Hepatocyte (in vitro differentiated cells): Measurements from ENCODE around the gene CCDC174.

Experiments used
- EZH2 ChIP-seq: fragments of 200-600 bp; sonication (generic); IDR thresholded peaks from 2 replicates; pipeline ENCODE4 v1.6.1; 2016; ENCODE audit warnings: antibody characterized with exemption, mild to moderate bottlenecking, borderline replicate concordance
- TF ChIP-seq, protein P1 (sequence below): fragments of 200-600 bp; sonication (generic); IDR thresholded peaks from 2 replicates; pipeline ENCODE4 v1.5.1; 2016; ENCODE audit warnings: antibody characterized with exemption, mild to moderate bottlenecking; ENCODE audit not compliant: poor library complexity

DNA sequence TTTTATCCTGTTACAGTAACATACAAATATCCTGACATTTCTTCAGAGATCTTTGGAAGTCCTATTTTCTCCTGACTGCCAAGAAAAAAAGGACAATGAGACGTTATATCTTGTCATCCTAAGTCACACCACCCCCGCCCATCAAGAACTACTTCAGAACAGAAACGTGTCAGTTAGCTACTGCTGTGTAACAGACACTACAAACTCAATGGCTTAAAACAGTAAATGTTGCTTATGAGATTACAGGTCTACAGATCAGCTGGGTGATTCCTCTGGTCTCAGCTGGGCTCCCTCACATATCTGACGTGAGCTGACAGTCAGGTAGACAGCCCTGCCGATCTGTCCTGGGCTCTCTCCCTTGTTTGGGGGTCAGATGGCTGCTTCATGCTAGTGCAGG lies 20.5 kb upstream of the CCDC174 start:
- TF ChIP-seq, protein P1, sequence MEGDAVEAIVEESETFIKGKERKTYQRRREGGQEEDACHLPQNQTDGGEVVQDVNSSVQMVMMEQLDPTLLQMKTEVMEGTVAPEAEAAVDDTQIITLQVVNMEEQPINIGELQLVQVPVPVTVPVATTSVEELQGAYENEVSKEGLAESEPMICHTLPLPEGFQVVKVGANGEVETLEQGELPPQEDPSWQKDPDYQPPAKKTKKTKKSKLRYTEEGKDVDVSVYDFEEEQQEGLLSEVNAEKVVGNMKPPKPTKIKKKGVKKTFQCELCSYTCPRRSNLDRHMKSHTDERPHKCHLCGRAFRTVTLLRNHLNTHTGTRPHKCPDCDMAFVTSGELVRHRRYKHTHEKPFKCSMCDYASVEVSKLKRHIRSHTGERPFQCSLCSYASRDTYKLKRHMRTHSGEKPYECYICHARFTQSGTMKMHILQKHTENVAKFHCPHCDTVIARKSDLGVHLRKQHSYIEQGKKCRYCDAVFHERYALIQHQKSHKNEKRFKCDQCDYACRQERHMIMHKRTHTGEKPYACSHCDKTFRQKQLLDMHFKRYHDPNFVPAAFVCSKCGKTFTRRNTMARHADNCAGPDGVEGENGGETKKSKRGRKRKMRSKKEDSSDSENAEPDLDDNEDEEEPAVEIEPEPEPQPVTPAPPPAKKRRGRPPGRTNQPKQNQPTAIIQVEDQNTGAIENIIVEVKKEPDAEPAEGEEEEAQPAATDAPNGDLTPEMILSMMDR: no peak
- no peak for TF ChIP-seq EZH2
